Astrocyte (in vitro differentiated cells and primary cell): Measurements from ENCODE around the gene CLDN15. TPM values are rescaled to one million over a fixed set of nuclear protein-coding genes. Genes with fewer than 3 reads are reported as not detected.

ENCODE experiments used
- DNase-seq: peaks from one replicate; pipeline ENCODE4 v3.0.0-alpha.2; 2010; ENCODE audit warnings: low read depth
- FAIRE-seq: peaks from 2 replicates; lab custom pipeline; 2011; peaks lifted over from hg19 to GRCh38; lab: Jason Lieb, UNC
- H2AFZ ChIP-seq: 2 replicates; pipeline ENCODE4 v1.6.0; 2012; ENCODE audit warnings: low read depth, low read length, inconsistent platforms
- H3K27ac ChIP-seq: 2 replicates; pipeline ENCODE4 v1.5.1; 2011; ENCODE audit warnings: low read depth, low read length, inconsistent platforms
- H3K27me3 ChIP-seq: 2 replicates; pipeline ENCODE4 v1.6.0; 2011; ENCODE audit warnings: low read length, inconsistent platforms; ENCODE audit not compliant: insufficient read depth
- H3K36me3 ChIP-seq: 2 replicates; pipeline ENCODE4 v1.5.1; 2011; ENCODE audit warnings: low read length, inconsistent platforms; ENCODE audit not compliant: insufficient read depth
- H3K4me1 ChIP-seq: 2 replicates; pipeline ENCODE4 v1.5.1; 2011; ENCODE audit warnings: low read length, inconsistent platforms; ENCODE audit not compliant: insufficient read depth
- H3K4me2 ChIP-seq: 2 replicates; pipeline ENCODE4 v1.6.0; 2012; ENCODE audit warnings: low read length, inconsistent platforms
- H3K4me3 ChIP-seq: 2 replicates; pipeline ENCODE4 v1.5.1; 2011; ENCODE audit warnings: low read depth, mild to moderate bottlenecking, low read length, inconsistent platforms; ENCODE audit not compliant: insufficient read depth
- H3K79me2 ChIP-seq: 2 replicates; pipeline ENCODE4 v1.6.0; 2012; ENCODE audit warnings: mild to moderate bottlenecking, low read length, inconsistent platforms; ENCODE audit not compliant: insufficient read depth
- H3K9ac ChIP-seq: 2 replicates; pipeline ENCODE4 v1.6.0; 2012; ENCODE audit warnings: mild to moderate bottlenecking, low read length, inconsistent platforms
- H3K9me3 ChIP-seq: 2 replicates; pipeline ENCODE4 v1.5.1; 2012; ENCODE audit warnings: low read depth, mild to moderate bottlenecking, low read length, inconsistent platforms; ENCODE audit not compliant: insufficient read depth
- H4K20me1 ChIP-seq: 2 replicates; pipeline ENCODE4 v1.6.0; 2012; ENCODE audit warnings: low read length, inconsistent platforms; ENCODE audit not compliant: insufficient read depth
- H3K27ac Mint-ChIP-seq: one replicate; pipeline ENCODE4 v1.8.0; 2021; ENCODE audit warnings: mild to moderate bottlenecking, mixed read lengths; ENCODE audit not compliant: unreplicated experiment
- H3K27me3 Mint-ChIP-seq: one replicate; pipeline ENCODE4 v1.8.0; 2021; ENCODE audit warnings: low read depth, mixed read lengths; ENCODE audit not compliant: unreplicated experiment
- H3K36me3 Mint-ChIP-seq: one replicate; pipeline ENCODE4 v1.8.0; 2021; ENCODE audit warnings: low read depth, mixed read lengths; ENCODE audit not compliant: unreplicated experiment
- H3K4me1 Mint-ChIP-seq: one replicate; pipeline ENCODE4 v1.8.0; 2021; ENCODE audit warnings: low read depth, mixed read lengths; ENCODE audit not compliant: unreplicated experiment
- H3K4me3 Mint-ChIP-seq: one replicate; pipeline ENCODE4 v1.8.0; 2021; ENCODE audit warnings: mild to moderate bottlenecking, moderate library complexity, mixed read lengths; ENCODE audit not compliant: unreplicated experiment
- H3K9me3 Mint-ChIP-seq: one replicate; pipeline ENCODE4 v1.8.0; 2021; ENCODE audit warnings: mild to moderate bottlenecking, mixed read lengths; ENCODE audit not compliant: unreplicated experiment
- EZH2 ChIP-seq: IDR thresholded peaks from 2 replicates; pipeline ENCODE4 v1.6.1; 2012; ENCODE audit warnings: mild to moderate bottlenecking, low read length, inconsistent platforms; ENCODE audit not compliant: insufficient read depth
- total RNA-seq: library from RNA; stranded (reverse); gene quantifications from 2 replicates; pipeline ENCODE4 v1.2.1, GENCODE V29; 2021
- TF ChIP-seq, protein P1 (sequence below): IDR thresholded peaks from 2 replicates; pipeline ENCODE4 v1.5.1; 2011; ENCODE audit warnings: low read depth, mild to moderate bottlenecking, inconsistent platforms, low read length, moderate library complexity; ENCODE audit not compliant: insufficient read depth

Gene CLDN15
- total RNA-seq, 1 donor from 2014 or later = 8.7 TPM

DNA sequence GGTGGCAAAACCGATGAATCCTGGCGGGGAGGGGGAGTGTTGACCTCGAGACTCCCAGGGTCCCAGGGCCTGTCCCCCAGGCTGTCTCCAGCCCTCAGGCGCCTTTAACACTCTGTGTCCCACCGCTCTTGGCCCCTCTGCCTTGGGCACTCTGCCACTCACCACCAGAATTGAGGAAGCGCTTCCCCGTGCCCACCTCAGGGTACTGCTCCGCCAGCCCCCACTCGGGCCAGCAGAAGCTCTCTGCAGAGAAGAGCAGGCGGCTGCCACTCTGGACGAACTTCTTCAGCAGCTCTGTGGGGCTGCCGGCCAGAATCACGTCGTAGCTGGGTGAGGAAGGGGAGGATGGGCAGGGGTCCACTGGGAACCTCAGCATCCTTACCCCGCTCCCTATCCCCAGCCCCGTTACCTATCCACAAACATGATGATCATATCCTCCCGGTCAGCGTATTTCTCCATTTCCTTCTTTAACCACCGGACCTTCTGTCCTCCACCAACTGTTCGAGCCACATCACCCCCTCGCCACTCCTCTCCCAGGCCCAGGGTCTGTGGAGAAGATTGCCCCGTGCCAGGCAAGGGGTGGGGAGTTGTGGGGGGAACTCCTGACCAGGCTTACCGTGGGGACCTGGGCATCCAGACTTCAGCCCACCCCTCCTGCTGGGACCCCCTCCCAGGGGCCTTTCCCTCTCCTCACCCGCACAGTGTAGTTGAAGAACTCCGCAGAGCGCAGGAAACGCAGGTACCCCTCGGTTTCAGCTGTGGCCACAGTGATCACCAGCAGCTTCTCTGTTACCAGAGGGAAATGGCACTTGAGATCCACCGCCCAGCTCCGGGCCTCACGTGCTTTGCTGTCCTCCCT is 21.4 kb downstream of the CLDN15 start:
- Histone ChIP-seq H3K27ac (peak overlapping the region; percentile 86), H2AFZ (peak overlapping the region; percentile 69), H3K27me3 (no peaks in the 10 kb centered on the region), H4K20me1 (peaks cover 43% of the 10 kb centered on the region), H3K36me3 (peaks cover 7% of the 10 kb centered on the region), H3K4me1 (peaks cover 19% of the 10 kb centered on the region), H3K4me2 (peak overlapping the region; percentile 85), H3K4me3 (peak overlapping the region; percentile 87), H3K9me3 (no peaks in the 10 kb centered on the region), H3K79me2 (peaks cover 57% of the 10 kb centered on the region), H3K9ac (peak overlapping the region; percentile 84)
- FAIRE-seq (no peak), DNase-seq (no peak)
- no peaks in the 10 kb centered on the region for H3K9me3 Mint-ChIP-seq
- H3K27me3 Mint-ChIP-seq = no peaks in the 10 kb centered on the region
- TF ChIP-seq EZH2 = no peak
- TF ChIP-seq, protein P1, sequence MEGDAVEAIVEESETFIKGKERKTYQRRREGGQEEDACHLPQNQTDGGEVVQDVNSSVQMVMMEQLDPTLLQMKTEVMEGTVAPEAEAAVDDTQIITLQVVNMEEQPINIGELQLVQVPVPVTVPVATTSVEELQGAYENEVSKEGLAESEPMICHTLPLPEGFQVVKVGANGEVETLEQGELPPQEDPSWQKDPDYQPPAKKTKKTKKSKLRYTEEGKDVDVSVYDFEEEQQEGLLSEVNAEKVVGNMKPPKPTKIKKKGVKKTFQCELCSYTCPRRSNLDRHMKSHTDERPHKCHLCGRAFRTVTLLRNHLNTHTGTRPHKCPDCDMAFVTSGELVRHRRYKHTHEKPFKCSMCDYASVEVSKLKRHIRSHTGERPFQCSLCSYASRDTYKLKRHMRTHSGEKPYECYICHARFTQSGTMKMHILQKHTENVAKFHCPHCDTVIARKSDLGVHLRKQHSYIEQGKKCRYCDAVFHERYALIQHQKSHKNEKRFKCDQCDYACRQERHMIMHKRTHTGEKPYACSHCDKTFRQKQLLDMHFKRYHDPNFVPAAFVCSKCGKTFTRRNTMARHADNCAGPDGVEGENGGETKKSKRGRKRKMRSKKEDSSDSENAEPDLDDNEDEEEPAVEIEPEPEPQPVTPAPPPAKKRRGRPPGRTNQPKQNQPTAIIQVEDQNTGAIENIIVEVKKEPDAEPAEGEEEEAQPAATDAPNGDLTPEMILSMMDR = no peak
- peaks cover 16% of the 10 kb centered on the region for H3K4me1 Mint-ChIP-seq
- peak overlapping the region; percentile 99 for H3K4me3 Mint-ChIP-seq
- peaks cover 11% of the 10 kb centered on the region for H3K36me3 Mint-ChIP-seq
- H3K27ac Mint-ChIP-seq = peak overlapping the region; percentile 44

DNA sequence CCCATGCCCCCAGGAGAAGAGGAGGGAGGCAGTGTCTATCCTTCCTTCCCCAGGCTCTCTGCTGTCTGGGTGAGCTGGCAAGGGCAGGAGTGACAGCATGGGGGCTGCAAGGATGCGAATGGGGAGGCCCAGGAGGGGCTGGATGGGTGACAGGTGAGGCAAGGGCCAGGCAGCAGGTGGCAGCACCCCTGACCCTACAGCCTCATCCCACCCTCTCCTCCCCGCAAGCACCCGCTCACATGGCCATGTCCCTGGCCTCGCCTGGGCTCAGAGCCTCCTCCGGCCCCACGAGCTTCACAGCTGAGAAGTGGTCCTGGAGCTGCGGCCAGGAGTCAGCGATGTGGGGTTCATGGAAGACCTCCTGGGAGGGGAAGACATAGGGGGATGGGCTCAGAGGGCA is 25.6 kb downstream of the CLDN15 start:
- Mint-ChIP-seq H3K36me3 (peaks cover 13% of the 10 kb centered on the region), H3K27me3 (no peaks in the 10 kb centered on the region), H3K4me3 (no peak overlapping the region), H3K9me3 (no peaks in the 10 kb centered on the region), H3K4me1 (peaks cover 6% of the 10 kb centered on the region), H3K27ac (no peak overlapping the region)
- no peak overlapping the region for H3K4me3 ChIP-seq
- no peak overlapping the region for H3K4me2 ChIP-seq
- DNase-seq (no peak), FAIRE-seq (no peak)
- H3K9ac ChIP-seq = no peak overlapping the region
- no peaks in the 10 kb centered on the region for H3K9me3 ChIP-seq
- H3K79me2 ChIP-seq = peaks cover 24% of the 10 kb centered on the region
- H2AFZ ChIP-seq = no peak overlapping the region
- H3K27ac ChIP-seq = no peak overlapping the region
- no peaks in the 10 kb centered on the region for H3K27me3 ChIP-seq
- H3K4me1 ChIP-seq = peaks cover 19% of the 10 kb centered on the region
- peaks cover 10% of the 10 kb centered on the region for H3K36me3 ChIP-seq
- TF ChIP-seq EZH2 = no peak
- TF ChIP-seq, protein P1 = no peak
- H4K20me1 ChIP-seq = peaks cover 41% of the 10 kb centered on the region

DNA sequence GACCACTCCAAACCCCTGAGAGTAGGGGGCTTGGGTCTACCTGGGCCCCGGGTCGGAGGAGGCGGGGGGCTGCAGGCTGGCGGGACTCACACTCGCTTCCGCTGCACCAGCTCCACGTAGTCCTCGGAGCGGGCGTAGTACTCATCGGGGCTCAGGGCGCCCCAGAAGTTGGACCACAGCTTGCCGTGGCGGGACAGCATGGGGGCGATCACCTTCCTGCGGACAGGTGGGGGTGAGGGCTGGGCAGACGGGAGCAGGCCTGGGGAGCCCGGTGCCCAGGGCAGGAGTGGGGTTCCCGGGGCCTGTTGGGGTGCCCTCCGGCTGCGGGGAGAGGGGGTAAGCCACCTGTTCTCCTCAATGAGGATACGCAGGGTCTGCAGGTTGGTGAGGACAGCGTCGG is 26.1 kb downstream of the CLDN15 start:
- Histone ChIP-seq H3K27me3 (no peaks in the 10 kb centered on the region), H3K79me2 (peaks cover 19% of the 10 kb centered on the region), H3K36me3 (peaks cover 10% of the 10 kb centered on the region), H4K20me1 (peaks cover 41% of the 10 kb centered on the region), H3K27ac (no peak overlapping the region), H3K4me2 (no peak overlapping the region), H3K9ac (no peak overlapping the region), H3K4me3 (no peak overlapping the region), H3K9me3 (no peaks in the 10 kb centered on the region), H2AFZ (no peak overlapping the region), H3K4me1 (peaks cover 14% of the 10 kb centered on the region)
- FAIRE-seq (no peak), DNase-seq (no peak)
- Mint-ChIP-seq H3K27ac (no peak overlapping the region), H3K9me3 (no peaks in the 10 kb centered on the region), H3K4me1 (peaks cover 6% of the 10 kb centered on the region), H3K4me3 (no peak overlapping the region), H3K36me3 (peaks cover 13% of the 10 kb centered on the region), H3K27me3 (no peaks in the 10 kb centered on the region)
- no peak for TF ChIP-seq EZH2
- TF ChIP-seq, protein P1 = no peak
